Naive B cell (primary cell): ENCODE measurements around the gene PLEKHJ1. TPM values are rescaled to one million over a fixed set of nuclear protein-coding genes. Genes with fewer than 3 reads are reported as not detected.

Source experiments
- ATAC-seq, 2 donors: fragments of 150-1000 bp; cut with Tn5 transposase; 2 replicates each; pipeline ENCODE4 v1.10.0; 2021; ENCODE audit warnings: low read depth in 2 of 2, mild to moderate bottlenecking in 2 of 2, moderate library complexity in 2 of 2
- DNase-seq: peaks from one replicate; pipeline ENCODE4 v3.0.0; 2022
- H3K27ac Mint-ChIP-seq, 6 donors: one replicate each; pipeline ENCODE4 v1.8.0; 2020 to 2022; ENCODE audit warnings: mild to moderate bottlenecking in 6 of 6, mixed read lengths in 6 of 6, moderate library complexity in 5 of 6, inconsistent platforms in 2 of 6
- H3K27me3 Mint-ChIP-seq, 3 donors: one replicate each; pipeline ENCODE4 v1.8.0; 2021 to 2022; ENCODE audit warnings: mixed read lengths in 3 of 3, mild to moderate bottlenecking in 1 of 3
- H3K36me3 Mint-ChIP-seq, 2 donors: one replicate each; pipeline ENCODE4 v1.8.0; 2020 to 2022; ENCODE audit warnings: mixed read lengths in 2 of 2, inconsistent platforms in 1 of 2, mild to moderate bottlenecking in 1 of 2
- H3K4me1 Mint-ChIP-seq, 3 donors: one replicate each; pipeline ENCODE4 v1.8.0; 2020 to 2022; ENCODE audit warnings: mixed read lengths in 3 of 3, inconsistent platforms in 1 of 3, mild to moderate bottlenecking in 1 of 3, moderate library complexity in 1 of 3
- H3K4me3 Mint-ChIP-seq, 8 donors: one replicate each; pipeline ENCODE4 v1.8.0; 2020 to 2022; ENCODE audit warnings: mild to moderate bottlenecking in 8 of 8, mixed read lengths in 8 of 8, moderate library complexity in 8 of 8, inconsistent platforms in 2 of 8
- H3K9me3 Mint-ChIP-seq, 7 donors: one replicate each; pipeline ENCODE4 v1.8.0; 2020 to 2022; ENCODE audit warnings: mixed read lengths in 7 of 7, mild to moderate bottlenecking in 5 of 7, inconsistent platforms in 2 of 7, moderate library complexity in 1 of 7
- polyA plus RNA-seq, 6 donors: library from polyadenylated mRNA; unstranded; fragments of 300-500 nt; fragmentation: Illumina TruSeq; gene quantifications; one replicate each; pipeline ENCODE4 v1.2.3, GENCODE V29; 2021; ENCODE audit warnings: low read depth in 6 of 6

The PLEKHJ1 gene
- polyA plus RNA-seq, 6 donors from 2014 or later = 98.9 to 148 (median 126) TPM

GRCh38 chr19:2232286-2233151 is 3.6 kb downstream of the PLEKHJ1 start:
- peaks cover 0 to 4% (median 0%) of the 10 kb centered on the region in 7 donors for H3K9me3 Mint-ChIP-seq
- ATAC-seq (no peak), DNase-seq (no peak)
- H3K36me3 Mint-ChIP-seq = no peaks in the 10 kb centered on the region
- H3K4me1 Mint-ChIP-seq = peaks cover 22 to 32% (median 27%) of the 10 kb centered on the region in 3 donors
- no peaks in the 10 kb centered on the region for H3K27me3 Mint-ChIP-seq
- peak overlapping the region in 3 of 6 donors; percentile 13 to 86 (median 41) for H3K27ac Mint-ChIP-seq
- peak overlapping the region in 2 of 8 donors; percentile 35 to 51 for H3K4me3 Mint-ChIP-seq

- H3K4me3 Mint-ChIP-seq = peak overlapping the region in 1 of 8 donors; percentile 57
- DNase-seq (no peak), ATAC-seq (no peak)
- H3K27me3 Mint-ChIP-seq = no peaks in the 10 kb centered on the region
- peaks cover 20 to 28% (median 24%) of the 10 kb centered on the region in 3 donors for H3K4me1 Mint-ChIP-seq
- H3K9me3 Mint-ChIP-seq = peaks cover 0 to 4% (median 0%) of the 10 kb centered on the region in 7 donors
- H3K27ac Mint-ChIP-seq = peak overlapping the region in 1 of 6 donors; percentile 53
- H3K36me3 Mint-ChIP-seq = no peaks in the 10 kb centered on the region
Measured at GRCh38 chr19:2231621-2232221, 4.4 kb downstream of the PLEKHJ1 start.

GRCh38 chr19:2230807-2231533 is 5.2 kb downstream of the PLEKHJ1 start:
- H3K4me3 Mint-ChIP-seq = no peak overlapping the region
- no peaks in the 10 kb centered on the region for H3K27me3 Mint-ChIP-seq
- DNase-seq = no peak
- ATAC-seq = no peak
- no peaks in the 10 kb centered on the region for H3K36me3 Mint-ChIP-seq
- peak overlapping the region in 1 of 6 donors; percentile 85 for H3K27ac Mint-ChIP-seq
- H3K9me3 Mint-ChIP-seq = no peaks in the 10 kb centered on the region
- peaks cover 13 to 22% (median 21%) of the 10 kb centered on the region in 3 donors for H3K4me1 Mint-ChIP-seq

GRCh38 chr19:2230033-2230531 is 6.0 kb downstream of the PLEKHJ1 start:
- Mint-ChIP-seq H3K9me3 (no peaks in the 10 kb centered on the region), H3K27me3 (no peaks in the 10 kb centered on the region), H3K27ac (peak overlapping the region in 1 of 6 donors; percentile 47), H3K36me3 (no peaks in the 10 kb centered on the region), H3K4me3 (no peak overlapping the region), H3K4me1 (peaks cover 13 to 24% (median 18%) of the 10 kb centered on the region in 3 donors)
- ATAC-seq (no peak), DNase-seq (no peak)

GRCh38 chr19:2229103-2230032 is 6.8 kb downstream of the PLEKHJ1 start:
- Mint-ChIP-seq H3K27ac (peak overlapping the region in 2 of 6 donors; percentile 63 to 77), H3K9me3 (no peaks in the 10 kb centered on the region), H3K4me3 (peak overlapping the region in 2 of 8 donors; percentile 41 to 42), H3K4me1 (peaks cover 16 to 24% (median 16%) of the 10 kb centered on the region in 3 donors), H3K36me3 (peaks cover 0 to under 1% of the 10 kb centered on the region in 2 donors), H3K27me3 (no peaks in the 10 kb centered on the region)
- ATAC-seq (no peak), DNase-seq (no peak)

- Mint-ChIP-seq H3K4me1 (peaks cover 20 to 24% (median 20%) of the 10 kb centered on the region in 3 donors), H3K27ac (peak overlapping the region in 3 of 6 donors; percentile 20 to 84 (median 77)), H3K9me3 (no peaks in the 10 kb centered on the region), H3K36me3 (peaks cover 0 to 7% of the 10 kb centered on the region in 2 donors), H3K27me3 (no peaks in the 10 kb centered on the region), H3K4me3 (peak overlapping the region in 1 of 8 donors; percentile 10)
- ATAC-seq (no peak), DNase-seq (no peak)
Measured at GRCh38 chr19:2228157-2229030, 7.7 kb downstream of the PLEKHJ1 start.

- Mint-ChIP-seq H3K4me1 (peaks cover 16 to 29% (median 20%) of the 10 kb centered on the region in 3 donors), H3K27me3 (no peaks in the 10 kb centered on the region), H3K36me3 (peaks cover 0 to 7% of the 10 kb centered on the region in 2 donors), H3K9me3 (no peaks in the 10 kb centered on the region), H3K4me3 (peak overlapping the region in 1 of 8 donors; percentile 10), H3K27ac (peak overlapping the region in 2 of 6 donors; percentile 19 to 84)
- DNase-seq (peak; percentile 34), ATAC-seq (peak; percentile 17 to 32)
Measured at GRCh38 chr19:2227415-2228156, 8.5 kb downstream of the PLEKHJ1 start.

- Mint-ChIP-seq H3K4me3 (no peak overlapping the region), H3K9me3 (no peaks in the 10 kb centered on the region), H3K27me3 (no peaks in the 10 kb centered on the region), H3K36me3 (peaks cover 0 to 7% of the 10 kb centered on the region in 2 donors), H3K27ac (no peak overlapping the region), H3K4me1 (peaks cover 15 to 35% (median 20%) of the 10 kb centered on the region in 3 donors)
- no peak for ATAC-seq
- DNase-seq = no peak
Measured at GRCh38 chr19:2226840-2227360, 9.2 kb downstream of the PLEKHJ1 start.

GRCh38 chr19:2226051-2226839 is 9.9 kb downstream of the PLEKHJ1 start:
- H3K36me3 Mint-ChIP-seq = peaks cover 0 to 7% of the 10 kb centered on the region in 2 donors
- H3K27ac Mint-ChIP-seq = peak overlapping the region in 3 of 6 donors; percentile 47 to 94 (median 80)
- ATAC-seq = no peak
- H3K4me3 Mint-ChIP-seq = no peak overlapping the region
- H3K4me1 Mint-ChIP-seq = peaks cover 15 to 35% (median 20%) of the 10 kb centered on the region in 3 donors
- DNase-seq = no peak
- no peaks in the 10 kb centered on the region for H3K9me3 Mint-ChIP-seq
- no peaks in the 10 kb centered on the region for H3K27me3 Mint-ChIP-seq

GRCh38 chr19:2225415-2226050 is 10.6 kb downstream of the PLEKHJ1 start:
- H3K27me3 Mint-ChIP-seq = no peaks in the 10 kb centered on the region
- peaks cover 15 to 35% (median 20%) of the 10 kb centered on the region in 3 donors for H3K4me1 Mint-ChIP-seq
- H3K27ac Mint-ChIP-seq = peak overlapping the region in 3 of 6 donors; percentile 80 to 94 (median 87)
- peaks cover 0 to 7% of the 10 kb centered on the region in 2 donors for H3K36me3 Mint-ChIP-seq
- no peaks in the 10 kb centered on the region for H3K9me3 Mint-ChIP-seq
- DNase-seq = no peak
- no peak overlapping the region for H3K4me3 Mint-ChIP-seq
- ATAC-seq = no peak
